OCI-LY7 (cell line): ENCODE results near the gene DELE1. TPM values are rescaled to one million over a fixed set of nuclear protein-coding genes. Genes with fewer than 3 reads are reported as not detected.

Source experiments
- BruUV-seq: library from RNA; stranded (reverse); fragments of 400-500 nt; replicated peaks from 2 replicates; lab custom pipeline; 2021; lab: Mats Ljungman, UMichigan
- CTCF ChIA-PET: fragments of 300-600 bp; sonication (Branson Sonifier 250); formaldehyde crosslinking; loops from one replicate; lab custom pipeline; 2022; ENCODE audit warnings: antibody characterized with exemption; ENCODE audit not compliant: unreplicated experiment; lab: Charles Lee
- POLR2A ChIA-PET: fragments of 300-600 bp; sonication (Branson Sonifier 250); formaldehyde crosslinking; loops from one replicate; lab custom pipeline; 2022; ENCODE audit warnings: antibody characterized with exemption; lab: Charles Lee
- DNase-seq: peaks from one replicate; pipeline ENCODE4 v3.0.0-alpha.2; 2015; ENCODE audit warnings: low spot score
- H2AFZ ChIP-seq: fragments of 200-600 bp; sonication (generic), shearing (Covaris generic); 2 replicates; pipeline ENCODE4 v1.6.1; 2014; ENCODE audit warnings: mild to moderate bottlenecking, antibody characterized with exemption, low read length, moderate library complexity
- H3K27ac ChIP-seq: fragments of 200-600 bp; sonication (generic); 2 replicates; pipeline ENCODE4 v1.5.1; 2014; ENCODE audit warnings: mixed run types, low read depth, mild to moderate bottlenecking, moderate library complexity, low read length, inconsistent platforms; ENCODE audit not compliant: poor library complexity, severe bottlenecking
- H3K36me3 ChIP-seq: fragments of 200-600 bp; sonication (generic); 2 replicates; pipeline ENCODE4 v1.6.1; 2014; ENCODE audit warnings: mild to moderate bottlenecking, antibody characterized with exemption, low read length, moderate library complexity, mixed read lengths; ENCODE audit not compliant: insufficient read depth
- H3K4me1 ChIP-seq: fragments of 200-600 bp; sonication (generic); 2 replicates; pipeline ENCODE4 v1.5.1; 2014; ENCODE audit warnings: mild to moderate bottlenecking, low read length; ENCODE audit not compliant: insufficient read depth, poor library complexity, severe bottlenecking
- H3K4me2 ChIP-seq: fragments of 200-600 bp; sonication (generic); 2 replicates; pipeline ENCODE4 v1.6.1; 2014; ENCODE audit warnings: mild to moderate bottlenecking, low read length
- H3K4me3 ChIP-seq: fragments of 200-600 bp; sonication (generic); 2 replicates; pipeline ENCODE4 v1.5.1; 2014; ENCODE audit warnings: mild to moderate bottlenecking, low read depth, low read length; ENCODE audit not compliant: poor library complexity, severe bottlenecking
- H3K79me2 ChIP-seq: fragments of 200-600 bp; sonication (generic); 2 replicates; pipeline ENCODE4 v1.6.1; 2016; ENCODE audit warnings: low read depth, mild to moderate bottlenecking, low read length, moderate library complexity, mixed read lengths; ENCODE audit not compliant: insufficient read depth
- H3K9me2 ChIP-seq: fragments of 200-600 bp; sonication (generic); 2 replicates; pipeline ENCODE4 v1.6.1; 2016; ENCODE audit warnings: mild to moderate bottlenecking, low read length, mixed read lengths; ENCODE audit not compliant: insufficient read depth
- H3K9me3 ChIP-seq: fragments of 200-600 bp; sonication (generic); 2 replicates; pipeline ENCODE4 v1.6.1; 2014; ENCODE audit warnings: mild to moderate bottlenecking, mixed run types, low read length, mixed read lengths
- H4K20me1 ChIP-seq: fragments of 200-600 bp; sonication (generic); 2 replicates; pipeline ENCODE4 v1.6.1; 2014; ENCODE audit warnings: mild to moderate bottlenecking, antibody characterized with exemption, low read length, moderate library complexity, mixed read lengths; ENCODE audit not compliant: insufficient read depth
- CTCF ChIP-seq: fragments of 200-600 bp; sonication (generic); conservative IDR thresholded peaks from 2 replicates; pipeline ENCODE4 v1.5.1; 2014; ENCODE audit warnings: mild to moderate bottlenecking, antibody characterized with exemption, low read length, moderate library complexity, mixed read lengths
- EZH2phosphoT487 ChIP-seq: fragments of 200-600 bp; sonication (generic); IDR thresholded peaks from 2 replicates; pipeline ENCODE4 v1.6.1; 2018; ENCODE audit warnings: low read depth, borderline replicate concordance, mild to moderate bottlenecking, mixed run types, antibody characterized with exemption, low read length, moderate library complexity, mixed read lengths
- intact Hi-C: fragments of 100-400 bp; cut with micrococcal nuclease; formaldehyde crosslinking; loops from one replicate; pipeline ENCODE4 v1.10.0; 2022; ENCODE audit not compliant: unreplicated experiment
- total RNA-seq, 2 experiments: library from RNA; depleted of rRNA in 1 of 2; stranded (reverse); fragments of >200 nt in 1 of 2; shearing (Covaris generic) in 1 of 2; gene quantifications; 2 replicates each; pipeline ENCODE4 v1.2.3, GENCODE V29; 2014 to 2022

DELE1 gene
- total RNA-seq, 2 experiments from 2014 or later, result 78.5 to 81.2 TPM

GRCh38 chr5:141910271-141910673, 13.4 kb upstream of the DELE1 start:
- TF ChIP-seq EZH2phosphoT487 (no peak), CTCF (no peak)
- POLR2A ChIA-PET, result interaction anchor here (1.4 kb wide), 1 partner anchor 13 kb away, joined by 4 read pairs; the partner anchor contains the start of gene DELE1

GRCh38 chr5:141913560-141914198, 10.0 kb upstream of the DELE1 start:
- Histone ChIP-seq H3K4me3 (peak overlapping the region; percentile 5), H3K9me2 (no peaks in the 10 kb centered on the region), H3K79me2 (no peaks in the 10 kb centered on the region), H4K20me1 (no peaks in the 10 kb centered on the region), H2AFZ (peak overlapping the region; percentile 71), H3K4me2 (peak overlapping the region; percentile 54; the same call in 1 of the 2 replicates), H3K27ac (no peak overlapping the region), H3K9me3 (no peaks in the 10 kb centered on the region), H3K4me1 (peaks cover 36% of the 10 kb centered on the region), H3K36me3 (no peaks in the 10 kb centered on the region)
- CTCF ChIA-PET, result interaction anchor here (0.9 to 1.0 kb wide), 2 partner anchors 10 to 47 kb away, joined by 3 read pairs; partner anchors contain the start of gene DELE1
- no peak for DNase-seq
- POLR2A ChIA-PET, result interaction anchor here (1.2 to 5.0 kb wide), 3 partner anchors 10 to 55 kb away, joined by 6 to 23 read pairs (median 16); partner anchors contain the start of genes DELE1 and RNF14
- intact Hi-C loops, result loop anchor here (1.0 kb wide), 1 partner anchor 47 kb away; no protein-coding TSS in a partner anchor
- no TSS peak for BruUV-seq
- TF ChIP-seq CTCF, result no peak
- TF ChIP-seq EZH2phosphoT487, result no peak

More at GRCh38 chr5:141910271-141910673, 13.4 kb upstream of the DELE1 start:
- intact Hi-C loops, result no loop called here
- H3K9me3 ChIP-seq, result no peaks in the 10 kb centered on the region
- H3K27ac ChIP-seq, result no peak overlapping the region
- H4K20me1 ChIP-seq, result no peaks in the 10 kb centered on the region
- H3K79me2 ChIP-seq, result no peaks in the 10 kb centered on the region
- H3K4me3 ChIP-seq, result no peak overlapping the region
- no peak for DNase-seq
- no peak overlapping the region for H2AFZ ChIP-seq
- H3K4me1 ChIP-seq, result peaks cover 15% of the 10 kb centered on the region
- no peaks in the 10 kb centered on the region for H3K9me2 ChIP-seq
- BruUV-seq, result no TSS peak
- no peak overlapping the region for H3K4me2 ChIP-seq
- H3K36me3 ChIP-seq, result no peaks in the 10 kb centered on the region
- CTCF ChIA-PET, result no interaction called here
